ENCODE data around the gene INHA. TPM values are rescaled to one million over a fixed set of nuclear protein-coding genes. Genes with fewer than 3 reads are reported as not detected.

Gene INHA
- total RNA-seq, 1 donor from 2014 or later, result 3.7 TPM

- Mint-ChIP-seq H3K36me3 (peaks cover 18% of the 10 kb centered on the region), H3K9me3 (no peaks in the 10 kb centered on the region), H3K27me3 (ENCODE audit: low read depth) (no peaks in the 10 kb centered on the region), H3K27ac (peak overlapping the region; percentile 85), H3K4me3 (peak overlapping the region; percentile 77), H3K4me1 (peaks cover 26% of the 10 kb centered on the region)
- no peak for TF ChIP-seq CTCF (IDR thresholded peaks at IDR 0.05; ENCODE audit: unreplicated experiment)
- peak in 1 of 2 experiments; percentile 53 for DNase-seq (ENCODE audit: low spot score in 2 of 2, unreplicated experiment in 2 of 2)
Measured at GRCh38 chr2:219570194-219570923, 1.8 kb upstream of the INHA start.

- no peak for TF ChIP-seq CTCF (IDR thresholded peaks at IDR 0.05; ENCODE audit: unreplicated experiment)
- no peak for DNase-seq (ENCODE audit: low spot score in 2 of 2, unreplicated experiment in 2 of 2)
- peak overlapping the region; percentile 63 for H3K4me3 Mint-ChIP-seq
Measured at GRCh38 chr2:219570924-219571310, 1.2 kb upstream of the INHA start.

GRCh38 chr2:219571311-219572236 lies 536 bp upstream of the INHA start, which contains the start of gene OBSL1:
Gene OBSL1 (minus strand): TSS chr2:219571539. CDS start chr2:219571232, 307 bp downstream.
- Mint-ChIP-seq H3K27me3 (ENCODE audit: low read depth) (no peaks in the 10 kb centered on the region), H3K36me3 (peaks cover 8% of the 10 kb centered on the region), H3K4me1 (peaks cover 33% of the 10 kb centered on the region), H3K9me3 (no peaks in the 10 kb centered on the region), H3K27ac (peak within 1 kb of the TSS; percentile 77), H3K4me3 (peak within 1 kb of the TSS; percentile 65)
- TF ChIP-seq CTCF (IDR thresholded peaks at IDR 0.05; ENCODE audit: unreplicated experiment), result no peak
- peak; percentile 64 to 78 for DNase-seq (ENCODE audit: low spot score in 2 of 2, unreplicated experiment in 2 of 2)

More at GRCh38 chr2:219570924-219571310, 1.2 kb upstream of the INHA start:
- H3K36me3 Mint-ChIP-seq, result peaks cover 15% of the 10 kb centered on the region
- no peak overlapping the region for H3K27ac Mint-ChIP-seq
- no peaks in the 10 kb centered on the region for H3K27me3 Mint-ChIP-seq (ENCODE audit: low read depth)
- H3K4me1 Mint-ChIP-seq, result peaks cover 26% of the 10 kb centered on the region
- H3K9me3 Mint-ChIP-seq, result no peaks in the 10 kb centered on the region

- Mint-ChIP-seq H3K9me3 (no peaks in the 10 kb centered on the region), H3K4me1 (peaks cover 44% of the 10 kb centered on the region), H3K27me3 (ENCODE audit: low read depth) (no peaks in the 10 kb centered on the region), H3K27ac (peak overlapping the region; percentile 16), H3K4me3 (peak overlapping the region; percentile 13), H3K36me3 (peaks cover 2% of the 10 kb centered on the region)
- TF ChIP-seq CTCF (IDR thresholded peaks at IDR 0.05; ENCODE audit: unreplicated experiment), result no peak
- DNase-seq (ENCODE audit: low spot score in 2 of 2, unreplicated experiment in 2 of 2), result no peak
Measured at GRCh38 chr2:219573166-219573565, 1.1 kb downstream of the INHA start.

GRCh38 chr2:219574484-219575311 lies 2.6 kb downstream of the INHA start:
- no peaks in the 10 kb centered on the region for H3K27me3 Mint-ChIP-seq (ENCODE audit: low read depth)
- no peaks in the 10 kb centered on the region for H3K9me3 Mint-ChIP-seq
- DNase-seq (ENCODE audit: low spot score in 2 of 2, unreplicated experiment in 2 of 2), result no peak
- H3K4me3 Mint-ChIP-seq, result no peak overlapping the region
- H3K36me3 Mint-ChIP-seq, result no peaks in the 10 kb centered on the region
- TF ChIP-seq CTCF (IDR thresholded peaks at IDR 0.05; ENCODE audit: unreplicated experiment), result no peak
- peak overlapping the region; percentile 56 for H3K27ac Mint-ChIP-seq
- H3K4me1 Mint-ChIP-seq, result peaks cover 40% of the 10 kb centered on the region

All from mesothelial cell of epicardium (in vitro differentiated cells).